Neural progenitor cell (in vitro differentiated cells): ENCODE results near the gene AMFR.

Experiments
- EZH2 ChIP-seq: fragments of 200-600 bp; sonication (generic); IDR thresholded peaks from 2 replicates; pipeline ENCODE4 v1.6.1; 2017; ENCODE audit warnings: antibody characterized with exemption, mild to moderate bottlenecking, moderate library complexity
- TF ChIP-seq, protein P1 (sequence below): fragments of 200-600 bp; sonication (generic); IDR thresholded peaks from 2 replicates; pipeline ENCODE4 v1.5.1; 2017; ENCODE audit warnings: antibody characterized with exemption, mild to moderate bottlenecking

DNA sequence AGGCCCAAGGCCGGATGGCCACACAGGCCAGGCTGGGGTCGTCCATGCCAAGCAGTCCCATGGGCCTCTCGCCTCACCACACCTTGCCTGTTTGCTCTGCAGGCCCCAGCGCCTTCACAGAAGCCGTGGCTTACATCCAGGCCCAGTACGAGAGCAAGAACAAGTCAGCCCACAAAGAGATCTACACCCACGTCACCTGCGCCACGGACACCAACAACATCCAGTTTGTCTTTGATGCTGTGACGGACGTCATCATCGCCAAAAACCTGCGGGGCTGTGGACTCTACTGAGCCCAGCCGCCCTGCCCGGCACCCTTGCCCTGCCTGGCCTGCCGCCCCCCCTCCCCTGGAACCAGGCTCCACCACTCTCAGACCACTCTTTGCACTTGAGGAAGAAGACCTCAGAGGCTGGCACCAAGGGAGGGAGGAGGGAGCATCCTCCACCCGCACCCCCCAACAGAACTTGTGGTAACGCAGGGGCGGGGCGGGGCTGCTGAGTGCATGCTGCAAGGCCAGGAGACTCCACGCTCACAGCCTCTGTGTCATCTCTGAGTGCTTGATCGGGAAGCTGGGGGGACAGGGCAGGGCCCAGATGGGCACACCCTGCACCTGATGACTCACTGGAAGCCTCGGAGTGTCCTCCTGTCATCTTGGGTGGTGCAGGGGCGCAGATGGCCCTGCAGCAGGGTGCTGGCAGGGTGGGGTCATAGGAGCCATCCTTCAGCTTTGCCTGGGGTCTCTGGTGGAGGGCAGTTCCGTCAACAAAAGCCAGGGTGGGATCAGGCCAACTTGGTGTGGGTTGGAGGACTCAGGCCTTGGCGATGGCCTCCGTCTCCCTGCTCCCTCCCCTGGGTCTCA lies 81.5 kb downstream of the AMFR start:
- no peak for TF ChIP-seq EZH2
- TF ChIP-seq, protein P1, sequence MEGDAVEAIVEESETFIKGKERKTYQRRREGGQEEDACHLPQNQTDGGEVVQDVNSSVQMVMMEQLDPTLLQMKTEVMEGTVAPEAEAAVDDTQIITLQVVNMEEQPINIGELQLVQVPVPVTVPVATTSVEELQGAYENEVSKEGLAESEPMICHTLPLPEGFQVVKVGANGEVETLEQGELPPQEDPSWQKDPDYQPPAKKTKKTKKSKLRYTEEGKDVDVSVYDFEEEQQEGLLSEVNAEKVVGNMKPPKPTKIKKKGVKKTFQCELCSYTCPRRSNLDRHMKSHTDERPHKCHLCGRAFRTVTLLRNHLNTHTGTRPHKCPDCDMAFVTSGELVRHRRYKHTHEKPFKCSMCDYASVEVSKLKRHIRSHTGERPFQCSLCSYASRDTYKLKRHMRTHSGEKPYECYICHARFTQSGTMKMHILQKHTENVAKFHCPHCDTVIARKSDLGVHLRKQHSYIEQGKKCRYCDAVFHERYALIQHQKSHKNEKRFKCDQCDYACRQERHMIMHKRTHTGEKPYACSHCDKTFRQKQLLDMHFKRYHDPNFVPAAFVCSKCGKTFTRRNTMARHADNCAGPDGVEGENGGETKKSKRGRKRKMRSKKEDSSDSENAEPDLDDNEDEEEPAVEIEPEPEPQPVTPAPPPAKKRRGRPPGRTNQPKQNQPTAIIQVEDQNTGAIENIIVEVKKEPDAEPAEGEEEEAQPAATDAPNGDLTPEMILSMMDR, result no peak
